ENCODE data around the gene UBC.
"Not testable (repeated sequence)": the region's sequence is repeated elsewhere in the genome, so short reads cannot be mapped to it uniquely, and the experiment has no call there.

UBC gene

GRCh38 chr12:124906606-124907261 is 7.7 kb downstream of the UBC start:
- H3K4me3 ChIP-seq: no peak overlapping the region
- peaks cover 38% of the 10 kb centered on the region for H3K4me1 ChIP-seq
- TF ChIP-seq Cebpa-rat (IDR thresholded peaks at IDR 0.05): no peak
- peaks cover 14% of the 10 kb centered on the region for H3K36me3 ChIP-seq
- H3K4me2 ChIP-seq: peak overlapping the region; percentile 38
- H3K9ac ChIP-seq: no peak overlapping the region
- no peaks in the 10 kb centered on the region for H3K9me3 ChIP-seq
- no peaks in the 10 kb centered on the region for H3K27me3 ChIP-seq
- peaks cover 39% of the 10 kb centered on the region for H4K20me1 ChIP-seq
- no peak overlapping the region for H3K27ac ChIP-seq

- H3K9ac ChIP-seq: no peak overlapping the region
- H4K20me1 ChIP-seq: peaks cover 17% of the 10 kb centered on the region
- TF ChIP-seq Cebpa-rat (IDR thresholded peaks at IDR 0.05): no peak
- no peak overlapping the region for H3K27ac ChIP-seq
- no peaks in the 10 kb centered on the region for H3K9me3 ChIP-seq
- peaks cover 29% of the 10 kb centered on the region for H3K4me1 ChIP-seq
- no peak overlapping the region for H3K4me3 ChIP-seq
- H3K27me3 ChIP-seq: no peaks in the 10 kb centered on the region
- H3K4me2 ChIP-seq: no peak overlapping the region
- H3K36me3 ChIP-seq: no peaks in the 10 kb centered on the region
Observed at GRCh38 chr12:124904306-124905098, 9.9 kb downstream of the UBC start.

DNA sequence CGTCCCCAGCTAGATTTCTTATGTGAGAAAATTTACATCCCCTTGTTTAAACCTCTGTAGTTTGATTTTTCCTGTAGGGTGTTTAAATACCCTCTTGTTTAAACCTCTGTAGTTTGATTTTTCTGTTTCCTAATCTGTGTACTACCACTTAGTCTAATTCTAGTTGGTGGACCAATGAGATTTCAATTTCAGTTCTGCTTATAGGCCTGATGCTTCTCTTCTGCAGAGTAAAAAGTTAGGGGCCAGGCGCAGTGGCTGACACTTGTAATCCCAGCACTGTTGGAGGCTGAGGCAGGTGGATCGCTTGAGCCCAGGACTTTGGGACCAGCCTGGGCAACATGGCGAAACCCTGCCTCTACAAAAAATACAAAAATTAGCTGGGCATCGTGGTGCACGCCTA is 11.5 kb downstream of the UBC start:
- H3K4me1 ChIP-seq: peaks cover 44% of the 10 kb centered on the region

GRCh38 chr12:124901003-124901402 is 13.4 kb downstream of the UBC start:
- Histone ChIP-seq H3K27ac (no peak overlapping the region), H3K4me1 (peaks cover 36% of the 10 kb centered on the region), H3K4me3 (no peak overlapping the region), H3K36me3 (no peaks in the 10 kb centered on the region), H3K9me3 (no peaks in the 10 kb centered on the region), H4K20me1 (no peaks in the 10 kb centered on the region; the same call in 1 of the 2 replicates), H3K4me2 (peak overlapping the region; percentile 53), H3K9ac (no peak overlapping the region), H3K27me3 (no peaks in the 10 kb centered on the region)
- TF ChIP-seq Cebpa-rat (IDR thresholded peaks at IDR 0.05): no peak

More for the DNA sequence above, 11.5 kb downstream of the UBC start:
- Histone ChIP-seq H3K9me3 (no peaks in the 10 kb centered on the region), H3K36me3 (no peaks in the 10 kb centered on the region), H3K27ac (no peak overlapping the region), H4K20me1 (peaks cover under 1% of the 10 kb centered on the region; the same call in 1 of the 2 replicates), H3K4me2 (no peak overlapping the region), H3K4me3 (no peak overlapping the region), H3K27me3 (no peaks in the 10 kb centered on the region), H3K9ac (no peak overlapping the region)
- TF ChIP-seq Cebpa-rat (IDR thresholded peaks at IDR 0.05): no peak

DNA sequence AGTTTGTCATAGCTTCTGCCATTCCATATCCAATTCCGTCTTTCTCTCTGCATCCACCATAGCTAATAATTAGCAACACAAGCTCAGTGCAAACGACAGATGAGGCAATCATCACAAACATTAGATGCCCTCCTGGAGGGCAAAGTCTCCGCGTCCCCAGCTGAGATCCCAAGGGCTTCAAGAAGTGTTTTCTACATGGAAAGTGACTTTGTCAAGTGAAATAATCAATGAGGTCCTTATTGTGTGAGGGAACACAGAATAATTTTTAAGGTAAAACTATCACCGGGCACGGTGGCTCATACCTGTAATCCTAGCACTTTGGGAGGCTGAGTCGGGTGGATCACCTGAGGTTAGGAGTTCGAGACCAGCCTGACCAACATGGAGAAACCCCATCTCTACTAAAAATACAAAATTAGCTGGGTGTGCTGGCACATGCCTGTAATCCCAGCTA is 14.1 kb downstream of the UBC start:
- not testable (repeated sequence) for H3K9me3 ChIP-seq, H3K4me2 ChIP-seq, H3K27me3 ChIP-seq, H3K4me3 ChIP-seq, H3K36me3 ChIP-seq, H4K20me1 ChIP-seq, H3K27ac ChIP-seq, H3K9ac ChIP-seq
- H3K4me1 ChIP-seq: peaks cover 36% of the 10 kb centered on the region

DNA sequence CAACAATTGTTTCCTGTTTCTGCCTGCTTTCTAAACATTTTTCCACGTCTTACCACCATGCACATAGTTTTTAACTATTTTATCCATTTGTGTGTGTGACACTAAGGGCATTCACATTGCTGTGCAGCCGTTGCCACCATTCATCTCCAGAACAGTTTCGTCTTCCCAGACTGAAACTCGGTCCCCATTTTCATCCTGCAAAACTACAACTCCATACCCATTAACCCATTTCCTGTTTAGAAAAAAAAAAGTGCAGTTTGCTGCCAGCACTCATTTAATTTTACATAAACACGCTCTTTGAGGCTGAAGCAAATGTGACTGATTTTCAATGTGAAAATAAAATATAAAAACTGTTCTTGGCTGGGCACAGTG is 15.5 kb downstream of the UBC start:
- H3K4me2 ChIP-seq: peak overlapping the region; percentile 61
- no peaks in the 10 kb centered on the region for H3K27me3 ChIP-seq
- no peak overlapping the region for H3K27ac ChIP-seq
- no peaks in the 10 kb centered on the region for H3K9me3 ChIP-seq
- no peaks in the 10 kb centered on the region; the same call in 1 of the 2 replicates for H4K20me1 ChIP-seq
- TF ChIP-seq Cebpa-rat (IDR thresholded peaks at IDR 0.05): no peak
- no peak overlapping the region for H3K9ac ChIP-seq
- no peak overlapping the region for H3K4me3 ChIP-seq
- H3K4me1 ChIP-seq: peaks cover 39% of the 10 kb centered on the region
- no peaks in the 10 kb centered on the region for H3K36me3 ChIP-seq

- Histone ChIP-seq H3K4me3 (no peak overlapping the region), H3K9me3 (no peaks in the 10 kb centered on the region), H3K27ac (no peak overlapping the region)
Observed at GRCh38 chr12:124898200-124898922, 16.1 kb downstream of the UBC start.

GRCh38 chr12:124896461-124896860 is 18.0 kb downstream of the UBC start:
- no peaks in the 10 kb centered on the region for H3K27me3 ChIP-seq
- no peak for TF ChIP-seq Cebpa-rat (IDR thresholded peaks at IDR 0.05)
- no peaks in the 10 kb centered on the region for H3K9me3 ChIP-seq
- no peaks in the 10 kb centered on the region for H3K36me3 ChIP-seq
- peaks cover 34% of the 10 kb centered on the region for H3K4me1 ChIP-seq
- H4K20me1 ChIP-seq: no peaks in the 10 kb centered on the region; the same call in 1 of the 2 replicates
- no peak overlapping the region for H3K9ac ChIP-seq
- H3K4me2 ChIP-seq: no peak overlapping the region
- no peak overlapping the region for H3K27ac ChIP-seq
- H3K4me3 ChIP-seq: no peak overlapping the region

More at GRCh38 chr12:124898200-124898922, 16.1 kb downstream of the UBC start:
- H4K20me1 ChIP-seq: no peaks in the 10 kb centered on the region; the same call in 1 of the 2 replicates
- H3K9ac ChIP-seq: no peak overlapping the region
- H3K36me3 ChIP-seq: no peaks in the 10 kb centered on the region
- H3K4me1 ChIP-seq: peaks cover 45% of the 10 kb centered on the region
- H3K4me2 ChIP-seq: peak overlapping the region; percentile 61
- TF ChIP-seq Cebpa-rat (IDR thresholded peaks at IDR 0.05): no peak
- no peaks in the 10 kb centered on the region for H3K27me3 ChIP-seq

GRCh38 chr12:124893792-124894516 is 20.5 kb downstream of the UBC start:
- H3K4me3 ChIP-seq: no peak overlapping the region
- H3K4me1 ChIP-seq: peaks cover 24% of the 10 kb centered on the region
- no peaks in the 10 kb centered on the region for H3K36me3 ChIP-seq
- no peaks in the 10 kb centered on the region for H3K27me3 ChIP-seq
- no peaks in the 10 kb centered on the region for H3K9me3 ChIP-seq
- no peak overlapping the region for H3K27ac ChIP-seq
- TF ChIP-seq Cebpa-rat (IDR thresholded peaks at IDR 0.05): no peak
- no peak overlapping the region for H3K9ac ChIP-seq
- H4K20me1 ChIP-seq: no peaks in the 10 kb centered on the region
- no peak overlapping the region for H3K4me2 ChIP-seq
